CD14-positive monocyte (primary cell): ENCODE results near the gene FN1. TPM values are rescaled to one million over a fixed set of nuclear protein-coding genes. Genes with fewer than 3 reads are reported as not detected.

Experiments
- DNase-seq, 3 donors: peaks; one replicate each; pipeline ENCODE4 v3.0.0-alpha.2; 2011 to 2022
- H2AFZ ChIP-seq: 2 replicates; pipeline ENCODE4 v1.6.0; 2012; ENCODE audit warnings: mild to moderate bottlenecking, low read depth, low read length, inconsistent platforms; ENCODE audit not compliant: insufficient read depth, poor library complexity, severe bottlenecking
- H3K27ac ChIP-seq, 2 donors: 1 replicate in 1 of 2; 2 replicates in 1 of 2; pipeline ENCODE4 v1.5.1; 2012 to 2013; ENCODE audit warnings: low read length in 2 of 2, control low read depth in 1 of 2, inconsistent platforms in 1 of 2, low read depth in 1 of 2, mild to moderate bottlenecking in 1 of 2
- H3K27me3 ChIP-seq, 2 donors: one replicate each; pipeline versions ENCODE4 v1.6.0 to v1.6.1; 2011 to 2013; ENCODE audit warnings: low read length in 2 of 2; ENCODE audit not compliant: control insufficient read depth in 2 of 2, insufficient read depth in 2 of 2
- H3K36me3 ChIP-seq, 2 donors: replicated peaks in 1 of 2; 1 replicate in 1 of 2; 2 replicates in 1 of 2; pipeline versions ENCODE4 v1.5.1 to v1.6.1; 2012 to 2013; ENCODE audit warnings: low read length in 2 of 2, control low read depth in 1 of 2, inconsistent platforms in 1 of 2, mild to moderate bottlenecking in 1 of 2; ENCODE audit not compliant: insufficient read depth in 2 of 2, control insufficient read depth in 1 of 2
- H3K4me1 ChIP-seq, 2 donors: 1 replicate in 1 of 2; 2 replicates in 1 of 2; pipeline versions ENCODE4 v1.5.1 to v1.6.1; 2012 to 2013; ENCODE audit warnings: low read length in 2 of 2, control low read depth in 1 of 2, inconsistent platforms in 1 of 2, mild to moderate bottlenecking in 1 of 2, moderate library complexity in 1 of 2; ENCODE audit not compliant: insufficient read depth in 2 of 2, control insufficient read depth in 1 of 2
- H3K4me2 ChIP-seq: replicated peaks from 2 replicates; pipeline ENCODE3; 2012; ENCODE audit warnings: low read length, moderate library complexity, mild to moderate bottlenecking; ENCODE audit not compliant: poor library complexity, severe bottlenecking; ENCODE audit errors: extremely low read depth
- H3K4me3 ChIP-seq, 3 experiments: fragments of 200-600 bp in 1 of 3; sonication (generic) in 1 of 3; replicated peaks in 1 of 3; 1 replicate in 2 of 3; 2 replicates in 1 of 3; pipeline ENCODE4 v1.5.1; 2011 to 2013; ENCODE audit warnings: low read length in 3 of 3, mild to moderate bottlenecking in 3 of 3, control low read depth in 2 of 3, low read depth in 2 of 3, inconsistent platforms in 1 of 3, moderate library complexity in 1 of 3
- H3K79me2 ChIP-seq: 2 replicates; pipeline ENCODE4 v1.6.0; 2012; ENCODE audit warnings: mild to moderate bottlenecking, control low read depth, inconsistent platforms, low read length, moderate library complexity; ENCODE audit not compliant: insufficient read depth
- H3K9ac ChIP-seq: 2 replicates; pipeline ENCODE4 v1.6.0; 2017; ENCODE audit warnings: low read length, mild to moderate bottlenecking; ENCODE audit not compliant: insufficient read depth, poor library complexity, severe bottlenecking
- H3K9me3 ChIP-seq, 2 donors: replicated peaks in 1 of 2; 1 replicate in 1 of 2; 2 replicates in 1 of 2; pipeline versions ENCODE4 v1.5.1 to v1.6.1; 2012 to 2013; ENCODE audit warnings: low read length in 2 of 2, control low read depth in 1 of 2; ENCODE audit not compliant: control insufficient read depth in 1 of 2, insufficient read depth in 1 of 2
- H4K20me1 ChIP-seq: 2 replicates; pipeline ENCODE4 v1.6.0; 2012; ENCODE audit warnings: mild to moderate bottlenecking, low read length, control low read depth, moderate library complexity; ENCODE audit not compliant: insufficient read depth
- H3K27ac Mint-ChIP-seq, 7 donors: one replicate each; pipeline ENCODE4 v1.8.0; 2020; ENCODE audit warnings: mild to moderate bottlenecking in 7 of 7, mixed read lengths in 7 of 7, moderate library complexity in 6 of 7, inconsistent platforms in 2 of 7
- H3K27me3 Mint-ChIP-seq, 3 donors: one replicate each; pipeline ENCODE4 v1.8.0; 2021 to 2022; ENCODE audit warnings: low read depth in 3 of 3, mild to moderate bottlenecking in 3 of 3, mixed read lengths in 3 of 3, moderate library complexity in 3 of 3, inconsistent platforms in 1 of 3
- H3K36me3 Mint-ChIP-seq, 2 donors: one replicate each; pipeline ENCODE4 v1.8.0; 2020; ENCODE audit warnings: mixed read lengths in 2 of 2, inconsistent platforms in 1 of 2, mild to moderate bottlenecking in 1 of 2
- H3K4me1 Mint-ChIP-seq: one replicate; pipeline ENCODE4 v1.8.0; 2020; ENCODE audit warnings: mild to moderate bottlenecking, mixed read lengths
- H3K4me3 Mint-ChIP-seq, 2 donors: one replicate each; pipeline ENCODE4 v1.8.0; 2020; ENCODE audit warnings: mild to moderate bottlenecking in 2 of 2, mixed read lengths in 2 of 2, moderate library complexity in 1 of 2
- H3K9me3 Mint-ChIP-seq, 7 donors: one replicate each; pipeline ENCODE4 v1.8.0; 2020 to 2022; ENCODE audit warnings: mixed read lengths in 7 of 7, mild to moderate bottlenecking in 6 of 7, moderate library complexity in 6 of 7, inconsistent platforms in 2 of 7
- CTCF ChIP-seq: fragments of 200-600 bp; IDR thresholded peaks from one replicate; pipeline ENCODE4 v1.8.0; 2022; ENCODE audit warnings: antibody characterized with exemption, mild to moderate bottlenecking
- WGBS: methylation state at CpG from one replicate; pipeline ENCODE4 v1.1.5; 2013; ENCODE audit warnings: missing lambda C conversion rate; ENCODE audit not compliant: insufficient coverage; 5-methylcytosine and 5-hydroxymethylcytosine counted together
- intact Hi-C, 2 donors: fragments of 100-400 bp; cut with micrococcal nuclease; formaldehyde crosslinking; loops; one replicate each; pipeline versions ENCODE4 v1.15.0 to v1.15.1; 2023
- polyA plus RNA-seq, 3 donors: library from polyadenylated mRNA; depleted of rRNA in 1 of 3; unstranded in 2 of 3; stranded (reverse) in 1 of 3; fragments of 300-500 nt in 2 of 3; fragments of >200 nt in 1 of 3; fragmentation: Illumina TruSeq in 2 of 3; gene quantifications; 1 replicate in 2 of 3; 2 replicates in 1 of 3; pipeline ENCODE4 v1.2.3, GENCODE V29; 2012 to 2021

The FN1 gene
- polyA plus RNA-seq, 3 donors = 0.21 to 0.72 (median 0.23) TPM

- Histone ChIP-seq H3K27ac (no peak overlapping the region), H3K79me2 (no peaks in the 10 kb centered on the region), H3K4me2 (peak overlapping the region; percentile 0), H3K4me3 (no peak overlapping the region), H3K4me1 (peaks cover 5 to 9% of the 10 kb centered on the region in 2 donors), H2AFZ (no peak overlapping the region), H3K9ac (no peak overlapping the region), H3K9me3 (no peaks in the 10 kb centered on the region), H3K27me3 (no peaks in the 10 kb centered on the region), H3K36me3 (no peaks in the 10 kb centered on the region), H4K20me1 (no peaks in the 10 kb centered on the region)
- Mint-ChIP-seq H3K9me3 (no peaks in the 10 kb centered on the region), H3K4me1 (peaks cover 7% of the 10 kb centered on the region), H3K36me3 (no peaks in the 10 kb centered on the region), H3K4me3 (no peak overlapping the region), H3K27ac (peak overlapping the region in 2 of 7 donors; percentile 33 to 45), H3K27me3 (peaks cover 0 to 2% (median 0%) of the 10 kb centered on the region in 3 donors)
- peak; percentile 25 to 54 (median 41) for DNase-seq
- TF ChIP-seq CTCF = no peak
- no CpG with 5 or more reads among the region's 2 CpGs for WGBS
- intact Hi-C loops = no loop called here
Observed at GRCh38 chr2:215396595-215397313, 39.1 kb downstream of the FN1 start.

- Mint-ChIP-seq H3K27ac (peak overlapping the region in 1 of 7 donors; percentile 33), H3K36me3 (no peaks in the 10 kb centered on the region), H3K9me3 (no peaks in the 10 kb centered on the region), H3K4me3 (no peak overlapping the region), H3K4me1 (peaks cover 7% of the 10 kb centered on the region), H3K27me3 (peaks cover 0 to 3% (median 0%) of the 10 kb centered on the region in 3 donors)
- no peaks in the 10 kb centered on the region for H3K79me2 ChIP-seq
- no peak for TF ChIP-seq CTCF
- H3K27me3 ChIP-seq = no peaks in the 10 kb centered on the region
- DNase-seq = no peak
- no peak overlapping the region for H3K27ac ChIP-seq
- H2AFZ ChIP-seq = no peak overlapping the region
- H3K4me1 ChIP-seq = peaks cover 5 to 9% of the 10 kb centered on the region in 2 donors
- no peak overlapping the region for H3K9ac ChIP-seq
- no peak overlapping the region for H3K4me2 ChIP-seq
- intact Hi-C loops = no loop called here
- 83% methylated on average over 1 of the region's 5 CpGs for WGBS
- no peaks in the 10 kb centered on the region for H4K20me1 ChIP-seq
- H3K9me3 ChIP-seq = no peaks in the 10 kb centered on the region
- no peak overlapping the region for H3K4me3 ChIP-seq
- H3K36me3 ChIP-seq = no peaks in the 10 kb centered on the region
Observed at GRCh38 chr2:215395687-215396460, 40.0 kb downstream of the FN1 start.
